Natural killer cell treated with Interleukin-12 subunit alpha and Interleukin-12 subunit beta and Interleukin-15 and Interleukin-18, amount 100 ng/mL, for 72 hours (primary cell): ENCODE results near the gene C22orf39. TPM values are rescaled to one million over a fixed set of nuclear protein-coding genes. Genes with fewer than 3 reads are reported as not detected.

Experiments used
- ATAC-seq, 2 donors: fragments of 150-1000 bp; cut with Tn5 transposase in 1 of 2; sonication (Bioruptor Pico), chemical (Tn5 transposase) in 1 of 2; 2 replicates each; pipeline ENCODE4 v1.10.0; 2021
- DNase-seq: peaks from one replicate; pipeline ENCODE4 v3.0.0; 2022; ENCODE audit warnings: low spot score
- H3K27ac Mint-ChIP-seq, 2 donors: 1 replicate in 1 of 2; 2 replicates in 1 of 2; pipeline ENCODE4 v1.8.0; 2022; ENCODE audit warnings: mixed read lengths in 2 of 2, mild to moderate bottlenecking in 1 of 2, moderate library complexity in 1 of 2
- H3K27me3 Mint-ChIP-seq, 2 donors: 1 replicate in 1 of 2; 2 replicates in 1 of 2; pipeline ENCODE4 v1.8.0; 2022; ENCODE audit warnings: mixed read lengths in 2 of 2
- H3K36me3 Mint-ChIP-seq: one replicate; pipeline ENCODE4 v1.8.0; 2022; ENCODE audit warnings: mixed read lengths
- H3K4me1 Mint-ChIP-seq, 2 donors: 1 replicate in 1 of 2; 2 replicates in 1 of 2; pipeline ENCODE4 v1.8.0; 2022; ENCODE audit warnings: low read depth in 2 of 2, mixed read lengths in 2 of 2, mild to moderate bottlenecking in 1 of 2
- H3K4me3 Mint-ChIP-seq: one replicate; pipeline ENCODE4 v1.8.0; 2022; ENCODE audit warnings: mixed read lengths
- H3K9me3 Mint-ChIP-seq: 2 replicates; pipeline ENCODE4 v1.8.0; 2022; ENCODE audit warnings: mixed read lengths
- total RNA-seq, 2 donors: library from RNA; stranded (reverse); gene quantifications; one replicate each; pipeline ENCODE4 v1.2.3, GENCODE V29; 2022

Gene C22orf39
- total RNA-seq, 2 donors from 2014 or later: 27.6 to 36.8 TPM

GRCh38 chr22:19480789-19481188 lies 33.3 kb upstream of the C22orf39 start:
- H3K9me3 Mint-ChIP-seq: no peaks in the 10 kb centered on the region
- peak overlapping the region; percentile 99 for H3K4me3 Mint-ChIP-seq
- no peaks in the 10 kb centered on the region for H3K27me3 Mint-ChIP-seq
- ATAC-seq: no peak
- peaks cover 29 to 30% of the 10 kb centered on the region in 2 donors for H3K4me1 Mint-ChIP-seq
- peak overlapping the region in 1 of 2 donors; percentile 95 for H3K27ac Mint-ChIP-seq
- H3K36me3 Mint-ChIP-seq: peaks cover 20% of the 10 kb centered on the region
- no peak for DNase-seq

GRCh38 chr22:19480173-19480568 lies 32.7 kb upstream of the C22orf39 start:
- Mint-ChIP-seq H3K27me3 (no peaks in the 10 kb centered on the region), H3K27ac (peak overlapping the region; percentile 95 to 100), H3K4me3 (peak overlapping the region; percentile 99), H3K9me3 (no peaks in the 10 kb centered on the region), H3K36me3 (peaks cover 17% of the 10 kb centered on the region), H3K4me1 (peaks cover 30 to 33% of the 10 kb centered on the region in 2 donors)
- DNase-seq (no peak), ATAC-seq (no peak)

DNA sequence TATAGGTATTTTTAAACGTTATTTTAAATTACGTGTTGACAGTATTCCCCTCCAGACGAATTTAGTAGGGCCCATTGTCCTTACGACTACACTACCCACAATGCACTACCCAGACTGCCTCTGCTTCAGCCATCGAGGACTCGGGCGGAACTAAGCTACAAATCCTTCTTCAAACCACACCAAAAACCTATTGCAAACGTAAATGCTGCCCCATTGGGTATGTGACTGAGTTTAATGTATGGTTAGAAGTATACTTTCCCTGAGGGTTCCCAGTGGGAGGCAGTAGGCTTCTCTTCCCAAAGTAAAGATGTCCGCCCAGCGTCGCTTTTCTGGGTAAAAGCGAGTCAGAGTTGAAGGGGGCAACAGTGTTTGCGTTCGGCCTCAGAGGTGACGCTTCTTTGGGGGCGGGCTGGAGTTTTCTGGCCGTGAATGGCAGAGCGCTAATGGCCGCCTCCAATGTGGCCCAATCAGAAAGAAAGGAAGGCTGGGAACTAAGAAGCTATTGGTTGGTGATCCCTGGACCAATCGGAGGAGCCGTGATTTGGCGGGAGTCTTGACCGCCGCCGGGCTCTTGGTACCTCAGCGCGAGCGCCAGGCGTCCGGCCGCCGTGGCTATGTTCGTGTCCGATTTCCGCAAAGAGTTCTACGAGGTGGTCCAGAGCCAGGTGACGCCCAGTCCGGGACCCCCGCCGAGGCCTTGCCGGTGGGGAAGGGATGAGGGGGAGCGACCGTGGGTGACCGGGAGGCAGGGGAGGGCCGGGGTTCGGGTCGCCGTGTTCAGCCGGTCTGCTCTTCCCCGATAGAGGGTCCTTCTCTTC lies 32.1 kb upstream of the C22orf39 start, which contains the start of gene CDC45:
CDC45 (plus strand) TSS at position 566 of the 818 bp plus-strand sequence; CDS start at position 615, 49 bp downstream.
- Mint-ChIP-seq H3K27ac (peak within 1 kb of the TSS; percentile 95 to 100), H3K36me3 (peaks cover 11% of the 10 kb centered on the region), H3K27me3 (no peaks in the 10 kb centered on the region), H3K4me3 (peak within 1 kb of the TSS; percentile 99), H3K9me3 (no peaks in the 10 kb centered on the region), H3K4me1 (peaks cover 30 to 33% of the 10 kb centered on the region in 2 donors)
- ATAC-seq: peak; percentile 95 to 96
- DNase-seq: peak; percentile 96

- ATAC-seq: peak; percentile 75 to 80
- Mint-ChIP-seq H3K27me3 (no peaks in the 10 kb centered on the region), H3K9me3 (no peaks in the 10 kb centered on the region), H3K4me1 (peaks cover 30 to 35% of the 10 kb centered on the region in 2 donors), H3K4me3 (peak within 1 kb of the TSS; percentile 99), H3K36me3 (peaks cover 10% of the 10 kb centered on the region), H3K27ac (peak within 1 kb of the TSS; percentile 95 to 100)
- DNase-seq: peak; percentile 90
Observed at GRCh38 chr22:19478901-19479354, 31.4 kb upstream of the C22orf39 start, which contains the start of gene UFD1. UFD1 (minus strand) TSS chr22:19479193; CDS start chr22:19479085, 108 bp downstream.

DNA sequence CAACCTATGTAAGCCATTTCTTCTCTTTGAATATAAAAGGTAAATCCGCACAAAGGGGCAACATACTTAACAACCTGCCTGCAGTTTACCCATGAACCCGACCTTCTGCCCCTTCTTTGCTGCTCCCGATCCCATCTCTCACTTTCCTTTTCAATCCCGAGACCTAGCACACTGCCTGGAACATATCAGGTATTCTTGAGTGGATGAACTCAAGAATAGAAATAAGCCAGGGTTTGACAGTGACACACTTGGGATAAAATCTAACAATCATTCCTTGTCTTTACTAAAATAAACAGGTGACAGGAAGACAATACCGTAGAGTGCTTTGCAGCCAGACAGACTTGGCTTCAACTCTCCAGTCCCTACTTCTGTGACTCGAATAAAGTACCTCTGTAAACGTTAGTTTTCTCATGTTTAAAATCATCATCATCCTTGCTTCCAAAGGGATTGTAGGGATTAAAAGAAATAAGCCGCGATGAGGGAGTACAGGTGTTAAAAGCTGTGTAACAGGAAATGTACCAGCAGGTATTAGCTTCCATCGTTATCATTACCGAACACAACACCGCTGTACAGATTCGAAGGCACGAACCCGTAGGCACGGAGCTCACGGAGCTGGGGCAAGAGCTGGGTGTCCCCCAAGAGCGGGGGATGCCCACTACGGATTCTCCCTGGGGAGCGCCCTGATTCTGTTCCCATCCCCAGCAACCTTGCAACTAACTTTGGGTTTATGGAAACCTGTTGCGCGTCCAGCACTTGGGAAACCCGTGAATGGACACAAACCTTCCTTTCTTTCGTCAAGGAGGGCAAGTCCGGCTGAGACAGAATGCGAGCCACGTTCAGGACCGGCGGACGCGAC lies 30.8 kb upstream of the C22orf39 start:
- no peaks in the 10 kb centered on the region for H3K27me3 Mint-ChIP-seq
- peak overlapping the region; percentile 80 to 95 for H3K27ac Mint-ChIP-seq
- no peak for ATAC-seq
- H3K9me3 Mint-ChIP-seq: no peaks in the 10 kb centered on the region
- no peak for DNase-seq
- peaks cover 4% of the 10 kb centered on the region for H3K36me3 Mint-ChIP-seq
- peaks cover 30 to 36% of the 10 kb centered on the region in 2 donors for H3K4me1 Mint-ChIP-seq
- H3K4me3 Mint-ChIP-seq: peak overlapping the region; percentile 99

GRCh38 chr22:19477321-19478044 lies 30.0 kb upstream of the C22orf39 start:
- H3K36me3 Mint-ChIP-seq: peaks cover 4% of the 10 kb centered on the region

DNA sequence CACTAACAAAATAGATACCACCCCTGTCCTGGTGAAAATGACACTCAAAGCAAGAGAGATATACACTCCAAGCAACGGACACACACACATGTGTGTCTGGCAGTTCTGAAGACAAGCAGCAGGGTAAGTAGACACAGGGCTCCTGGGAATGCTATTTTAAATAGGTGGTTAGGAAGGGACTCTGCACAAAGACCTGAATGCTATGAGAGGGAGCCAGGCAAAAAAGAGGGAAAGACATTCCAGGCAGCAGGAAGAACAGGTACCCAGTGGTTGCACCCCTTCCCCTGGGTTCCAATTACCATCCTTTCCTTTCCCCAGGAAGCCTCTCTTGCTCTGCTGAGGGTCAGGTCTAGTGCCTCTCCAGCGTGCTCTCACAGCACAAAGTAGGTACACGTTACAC lies 28.5 kb upstream of the C22orf39 start:
- Mint-ChIP-seq H3K36me3 (peaks cover 4% of the 10 kb centered on the region), H3K27me3 (no peaks in the 10 kb centered on the region), H3K4me1 (peaks cover 30 to 37% of the 10 kb centered on the region in 2 donors), H3K27ac (peak overlapping the region in 1 of 2 donors; percentile 53), H3K4me3 (peak overlapping the region; percentile 57), H3K9me3 (no peaks in the 10 kb centered on the region)
- no peak for DNase-seq
- ATAC-seq: no peak

More at GRCh38 chr22:19477321-19478044, 30.0 kb upstream of the C22orf39 start:
- Mint-ChIP-seq H3K27ac (peak overlapping the region; percentile 80 to 95), H3K27me3 (no peaks in the 10 kb centered on the region), H3K4me1 (peaks cover 30 to 37% of the 10 kb centered on the region in 2 donors), H3K9me3 (no peaks in the 10 kb centered on the region), H3K4me3 (peak overlapping the region; percentile 99)
- DNase-seq: no peak
- ATAC-seq: no peak

DNA sequence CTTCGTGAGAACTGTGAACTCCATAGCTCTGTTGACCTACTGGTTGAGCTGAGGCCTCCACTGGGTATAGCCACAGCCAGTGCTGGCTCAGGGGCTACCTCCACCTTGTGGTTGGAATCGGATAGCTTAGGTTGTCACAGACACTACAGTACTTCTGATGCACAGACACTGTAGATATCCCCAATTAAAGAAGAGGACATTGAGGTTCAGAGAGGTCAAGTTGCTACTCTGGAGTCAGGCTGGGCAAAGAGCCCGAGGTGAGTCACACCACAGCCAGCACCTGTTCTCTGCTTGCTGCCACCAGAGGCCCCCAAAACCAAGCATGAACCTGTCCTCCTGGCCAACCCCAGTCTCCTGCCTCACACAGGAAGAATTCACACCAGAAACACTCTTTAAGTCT lies 26.1 kb upstream of the C22orf39 start:
- H3K9me3 Mint-ChIP-seq: no peaks in the 10 kb centered on the region
- peaks cover 6% of the 10 kb centered on the region for H3K36me3 Mint-ChIP-seq
- DNase-seq (no peak), ATAC-seq (no peak)
- no peak overlapping the region for H3K27ac Mint-ChIP-seq
- no peak overlapping the region for H3K4me3 Mint-ChIP-seq
- H3K4me1 Mint-ChIP-seq: peaks cover 20 to 29% of the 10 kb centered on the region in 2 donors
- no peaks in the 10 kb centered on the region for H3K27me3 Mint-ChIP-seq

- H3K36me3 Mint-ChIP-seq: peaks cover 6% of the 10 kb centered on the region
Observed at GRCh38 chr22:19472233-19472632, 24.7 kb upstream of the C22orf39 start.

GRCh38 chr22:19471572-19471971 lies 24.1 kb upstream of the C22orf39 start:
- Mint-ChIP-seq H3K4me1 (peaks cover 6 to 18% of the 10 kb centered on the region in 2 donors), H3K27ac (no peak overlapping the region), H3K4me3 (no peak overlapping the region), H3K27me3 (no peaks in the 10 kb centered on the region), H3K36me3 (peaks cover 6% of the 10 kb centered on the region), H3K9me3 (no peaks in the 10 kb centered on the region)
- no peak for DNase-seq
- ATAC-seq: no peak

More at GRCh38 chr22:19472233-19472632, 24.7 kb upstream of the C22orf39 start:
- Mint-ChIP-seq H3K27me3 (no peaks in the 10 kb centered on the region), H3K9me3 (no peaks in the 10 kb centered on the region), H3K4me3 (no peak overlapping the region), H3K4me1 (peaks cover 9 to 21% of the 10 kb centered on the region in 2 donors), H3K27ac (no peak overlapping the region)
- no peak for ATAC-seq
- no peak for DNase-seq

DNA sequence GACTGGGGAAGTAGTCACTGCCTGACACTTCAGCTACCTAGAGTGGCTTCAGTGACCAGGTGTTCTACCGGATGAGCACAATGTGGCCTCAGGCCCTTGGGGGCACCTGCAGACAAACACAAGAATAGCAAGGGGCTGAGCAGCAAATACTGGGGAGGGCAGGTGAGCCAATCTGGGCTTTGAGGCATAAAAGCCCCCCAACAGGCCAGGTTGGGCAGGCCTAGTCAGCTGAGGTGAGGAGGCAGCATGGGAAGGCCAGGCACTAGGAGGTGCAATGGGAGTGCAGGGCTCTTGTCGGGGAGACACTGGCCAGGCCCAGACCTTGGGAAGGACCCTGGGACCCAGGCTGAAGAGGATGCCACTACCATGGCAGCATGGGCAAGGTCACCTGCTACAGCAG lies 22.5 kb upstream of the C22orf39 start:
- H3K27ac Mint-ChIP-seq: no peak overlapping the region
- H3K36me3 Mint-ChIP-seq: peaks cover 11% of the 10 kb centered on the region
- DNase-seq: no peak

DNA sequence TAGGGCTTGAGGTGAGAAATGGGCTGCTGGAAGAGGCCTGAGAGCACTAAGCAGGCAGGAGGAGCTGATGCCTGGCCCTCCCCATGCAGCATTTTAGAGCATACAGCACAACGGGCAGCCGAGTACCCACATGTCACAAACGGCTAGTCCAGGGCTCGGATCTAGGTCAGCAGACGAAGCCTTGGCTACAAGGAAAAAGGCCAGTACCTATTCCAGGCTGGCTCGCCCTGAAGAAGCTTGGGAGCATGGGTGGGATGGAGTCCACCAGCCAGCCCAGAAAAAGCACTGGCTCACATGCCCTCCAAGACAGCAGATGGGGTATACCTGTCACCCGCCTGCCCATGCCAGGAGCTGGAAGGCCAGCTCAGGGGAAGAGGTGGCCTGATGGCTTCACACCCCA lies 21.9 kb upstream of the C22orf39 start:
- ATAC-seq: no peak
- Mint-ChIP-seq H3K4me1 (peaks cover 0 to 16% of the 10 kb centered on the region in 2 donors), H3K4me3 (no peak overlapping the region), H3K27ac (no peak overlapping the region), H3K9me3 (no peaks in the 10 kb centered on the region), H3K27me3 (no peaks in the 10 kb centered on the region), H3K36me3 (peaks cover 13% of the 10 kb centered on the region)
- DNase-seq: no peak

More for the DNA sequence above, 22.5 kb upstream of the C22orf39 start:
- H3K9me3 Mint-ChIP-seq: no peaks in the 10 kb centered on the region
- peaks cover 0 to 14% of the 10 kb centered on the region in 2 donors for H3K4me1 Mint-ChIP-seq
- no peaks in the 10 kb centered on the region for H3K27me3 Mint-ChIP-seq
- ATAC-seq: no peak
- no peak overlapping the region for H3K4me3 Mint-ChIP-seq

DNA sequence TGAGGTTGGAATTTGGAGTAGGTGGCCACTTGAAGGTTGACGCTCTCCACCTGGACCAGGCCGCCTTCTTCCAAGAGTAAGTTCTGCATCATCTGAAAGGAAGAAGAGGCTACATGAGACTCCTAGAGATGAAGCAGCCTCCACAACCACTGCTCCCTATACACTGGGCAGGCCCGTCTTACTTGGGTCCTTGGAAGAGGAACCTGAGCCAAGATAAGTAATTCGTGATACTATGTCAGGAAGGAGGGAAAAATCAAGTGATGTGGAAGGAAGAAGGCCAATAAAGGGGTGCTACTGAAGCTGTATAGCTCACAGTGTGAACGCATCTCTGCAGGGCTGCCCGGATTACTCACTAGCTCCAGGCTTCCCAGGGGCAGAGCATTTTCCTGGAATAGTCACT lies 20.4 kb upstream of the C22orf39 start:
- H3K27me3 Mint-ChIP-seq: no peaks in the 10 kb centered on the region
- ATAC-seq: no peak
- H3K36me3 Mint-ChIP-seq: peaks cover 20% of the 10 kb centered on the region
- H3K9me3 Mint-ChIP-seq: no peaks in the 10 kb centered on the region
- no peak overlapping the region for H3K27ac Mint-ChIP-seq
- DNase-seq: no peak
- H3K4me1 Mint-ChIP-seq: peaks cover 0 to 12% of the 10 kb centered on the region in 2 donors
- no peak overlapping the region for H3K4me3 Mint-ChIP-seq
